GM19023 (cell line): ENCODE measurements around the gene OR5M11.
"Not testable (repeated sequence)": the region's sequence is repeated elsewhere in the genome, so short reads cannot be mapped to it uniquely, and the experiment has no call there.

Experiments
- ATAC-seq: cut with Tn5 transposase; IDR thresholded peaks from one replicate; pipeline ENCODE4 v1.9.1; 2021; ENCODE audit warnings: mild to moderate bottlenecking, moderate library complexity; ENCODE audit not compliant: unreplicated experiment

Gene OR5M11

GRCh38 chr11:56543157-56543556 lies at the start of gene OR5M11:
TSS of gene OR5M11 (minus strand) at chr11:56543257. CDS start at chr11:56543257, 0 bp downstream.
- no peak for ATAC-seq

- ATAC-seq: not testable (repeated sequence)
Observed at GRCh38 chr11:56592088-56592717, 49.1 kb upstream of the OR5M11 start.

- ATAC-seq: no peak
Observed at GRCh38 chr11:56577621-56578020, 34.6 kb upstream of the OR5M11 start, which contains the start of gene OR5M10. TSS of gene OR5M10 (minus strand) at chr11:56577721. CDS start at chr11:56577721, 0 bp downstream.

- ATAC-seq: no peak
Observed at GRCh38 chr11:56558574-56558973, 15.5 kb upstream of the OR5M11 start.

GRCh38 chr11:56554691-56555090 lies 11.6 kb upstream of the OR5M11 start:
- ATAC-seq: not testable (repeated sequence)

GRCh38 chr11:56545531-56545930 lies 2.5 kb upstream of the OR5M11 start:
- no peak for ATAC-seq

- ATAC-seq: no peak
Observed at GRCh38 chr11:56543739-56544138, 682 bp upstream of the OR5M11 start.

GRCh38 chr11:56533054-56533740 lies 9.9 kb downstream of the OR5M11 start:
- ATAC-seq: no peak

GRCh38 chr11:56531856-56532255 lies 11.2 kb downstream of the OR5M11 start:
- no peak for ATAC-seq

GRCh38 chr11:56522008-56522407 lies 21.0 kb downstream of the OR5M11 start:
- ATAC-seq: no peak

- no peak for ATAC-seq
Observed at GRCh38 chr11:56513280-56513679, 29.8 kb downstream of the OR5M11 start.

GRCh38 chr11:56509439-56509838 lies 33.6 kb downstream of the OR5M11 start:
- ATAC-seq: no peak

- no peak for ATAC-seq
Observed at GRCh38 chr11:56497010-56497409, 46.0 kb downstream of the OR5M11 start.

GRCh38 chr11:56495117-56495516 lies 47.9 kb downstream of the OR5M11 start:
- ATAC-seq: no peak
